ENCODE data around the gene CECR2.

Gene CECR2

GRCh38 chr22:17368554-17369438 lies 464 bp upstream of the CECR2 start:
- DNase-seq: no peak

- no peak for DNase-seq
These were observed 936 bp downstream of the CECR2 start for GRCh38 chr22:17370026-17370765.

- no peak for DNase-seq
These were observed 1.6 kb downstream of the CECR2 start for GRCh38 chr22:17370766-17371432.

- DNase-seq: no peak
These were observed 2.2 kb downstream of the CECR2 start for GRCh38 chr22:17371448-17371847.

- no peak for DNase-seq
These were observed 4.6 kb downstream of the CECR2 start for GRCh38 chr22:17373855-17374254.

GRCh38 chr22:17375914-17376614 lies 6.8 kb downstream of the CECR2 start:
- no peak for DNase-seq

- no peak for DNase-seq
These were observed 7.7 kb downstream of the CECR2 start for GRCh38 chr22:17376950-17377349.

GRCh38 chr22:17379944-17380343 lies 10.7 kb downstream of the CECR2 start:
- DNase-seq: no peak

- no peak for DNase-seq
These were observed 11.3 kb downstream of the CECR2 start for GRCh38 chr22:17380359-17381087.

- no peak for DNase-seq
These were observed 12.1 kb downstream of the CECR2 start for GRCh38 chr22:17381192-17381913.

GRCh38 chr22:17384612-17385330 lies 15.5 kb downstream of the CECR2 start:
- DNase-seq: no peak

GRCh38 chr22:17387356-17387755 lies 18.1 kb downstream of the CECR2 start:
- DNase-seq: no peak

- DNase-seq: no peak
These were observed 19.0 kb downstream of the CECR2 start for GRCh38 chr22:17388235-17388634.

GRCh38 chr22:17390087-17390486 lies 20.8 kb downstream of the CECR2 start:
- no peak for DNase-seq

- DNase-seq: no peak
These were observed 27.3 kb downstream of the CECR2 start for GRCh38 chr22:17396516-17396915.

GRCh38 chr22:17397756-17398547 lies 28.7 kb downstream of the CECR2 start:
- no peak for DNase-seq

GRCh38 chr22:17400305-17400704 lies 31.0 kb downstream of the CECR2 start:
- DNase-seq: no peak

- DNase-seq: no peak
These were observed 32.5 kb downstream of the CECR2 start for GRCh38 chr22:17401728-17402127.

GRCh38 chr22:17402293-17402692 lies 33.0 kb downstream of the CECR2 start:
- DNase-seq: no peak

- no peak for DNase-seq
These were observed 34.6 kb downstream of the CECR2 start for GRCh38 chr22:17403906-17404305.

All from NCI-H1048 (cell line).